CD14-positive monocyte (primary cell): Measurements from ENCODE around the gene FGD2. TPM values are rescaled to one million over a fixed set of nuclear protein-coding genes. Genes with fewer than 3 reads are reported as not detected.

Source experiments
- DNase-seq, 3 donors: peaks; one replicate each; pipeline ENCODE4 v3.0.0-alpha.2; 2011 to 2022
- H2AFZ ChIP-seq: 2 replicates; pipeline ENCODE4 v1.6.0; 2012; ENCODE audit warnings: mild to moderate bottlenecking, low read depth, low read length, inconsistent platforms; ENCODE audit not compliant: insufficient read depth, poor library complexity, severe bottlenecking
- H3K27ac ChIP-seq, 2 donors: 1 replicate in 1 of 2; 2 replicates in 1 of 2; pipeline ENCODE4 v1.5.1; 2012 to 2013; ENCODE audit warnings: low read length in 2 of 2, control low read depth in 1 of 2, inconsistent platforms in 1 of 2, low read depth in 1 of 2, mild to moderate bottlenecking in 1 of 2
- H3K27me3 ChIP-seq, 2 donors: one replicate each; pipeline versions ENCODE4 v1.6.0 to v1.6.1; 2011 to 2013; ENCODE audit warnings: low read length in 2 of 2; ENCODE audit not compliant: control insufficient read depth in 2 of 2, insufficient read depth in 2 of 2
- H3K36me3 ChIP-seq, 2 donors: replicated peaks in 1 of 2; 1 replicate in 1 of 2; 2 replicates in 1 of 2; pipeline versions ENCODE4 v1.5.1 to v1.6.1; 2012 to 2013; ENCODE audit warnings: low read length in 2 of 2, control low read depth in 1 of 2, inconsistent platforms in 1 of 2, mild to moderate bottlenecking in 1 of 2; ENCODE audit not compliant: insufficient read depth in 2 of 2, control insufficient read depth in 1 of 2
- H3K4me1 ChIP-seq, 2 donors: 1 replicate in 1 of 2; 2 replicates in 1 of 2; pipeline versions ENCODE4 v1.5.1 to v1.6.1; 2012 to 2013; ENCODE audit warnings: low read length in 2 of 2, control low read depth in 1 of 2, inconsistent platforms in 1 of 2, mild to moderate bottlenecking in 1 of 2, moderate library complexity in 1 of 2; ENCODE audit not compliant: insufficient read depth in 2 of 2, control insufficient read depth in 1 of 2
- H3K4me2 ChIP-seq: replicated peaks from 2 replicates; pipeline ENCODE3; 2012; ENCODE audit warnings: low read length, moderate library complexity, mild to moderate bottlenecking; ENCODE audit not compliant: poor library complexity, severe bottlenecking; ENCODE audit errors: extremely low read depth
- H3K4me3 ChIP-seq, 3 experiments: fragments of 200-600 bp in 1 of 3; sonication (generic) in 1 of 3; replicated peaks in 1 of 3; 1 replicate in 2 of 3; 2 replicates in 1 of 3; pipeline ENCODE4 v1.5.1; 2011 to 2013; ENCODE audit warnings: low read length in 3 of 3, mild to moderate bottlenecking in 3 of 3, control low read depth in 2 of 3, low read depth in 2 of 3, inconsistent platforms in 1 of 3, moderate library complexity in 1 of 3
- H3K79me2 ChIP-seq: 2 replicates; pipeline ENCODE4 v1.6.0; 2012; ENCODE audit warnings: mild to moderate bottlenecking, control low read depth, inconsistent platforms, low read length, moderate library complexity; ENCODE audit not compliant: insufficient read depth
- H3K9ac ChIP-seq: 2 replicates; pipeline ENCODE4 v1.6.0; 2017; ENCODE audit warnings: low read length, mild to moderate bottlenecking; ENCODE audit not compliant: insufficient read depth, poor library complexity, severe bottlenecking
- H3K9me3 ChIP-seq, 2 donors: replicated peaks in 1 of 2; 1 replicate in 1 of 2; 2 replicates in 1 of 2; pipeline versions ENCODE4 v1.5.1 to v1.6.1; 2012 to 2013; ENCODE audit warnings: low read length in 2 of 2, control low read depth in 1 of 2; ENCODE audit not compliant: control insufficient read depth in 1 of 2, insufficient read depth in 1 of 2
- H4K20me1 ChIP-seq: 2 replicates; pipeline ENCODE4 v1.6.0; 2012; ENCODE audit warnings: mild to moderate bottlenecking, low read length, control low read depth, moderate library complexity; ENCODE audit not compliant: insufficient read depth
- H3K27ac Mint-ChIP-seq, 7 donors: one replicate each; pipeline ENCODE4 v1.8.0; 2020; ENCODE audit warnings: mild to moderate bottlenecking in 7 of 7, mixed read lengths in 7 of 7, moderate library complexity in 6 of 7, inconsistent platforms in 2 of 7
- H3K27me3 Mint-ChIP-seq, 3 donors: one replicate each; pipeline ENCODE4 v1.8.0; 2021 to 2022; ENCODE audit warnings: low read depth in 3 of 3, mild to moderate bottlenecking in 3 of 3, mixed read lengths in 3 of 3, moderate library complexity in 3 of 3, inconsistent platforms in 1 of 3
- H3K36me3 Mint-ChIP-seq, 2 donors: one replicate each; pipeline ENCODE4 v1.8.0; 2020; ENCODE audit warnings: mixed read lengths in 2 of 2, inconsistent platforms in 1 of 2, mild to moderate bottlenecking in 1 of 2
- H3K4me1 Mint-ChIP-seq: one replicate; pipeline ENCODE4 v1.8.0; 2020; ENCODE audit warnings: mild to moderate bottlenecking, mixed read lengths
- H3K4me3 Mint-ChIP-seq, 2 donors: one replicate each; pipeline ENCODE4 v1.8.0; 2020; ENCODE audit warnings: mild to moderate bottlenecking in 2 of 2, mixed read lengths in 2 of 2, moderate library complexity in 1 of 2
- H3K9me3 Mint-ChIP-seq, 7 donors: one replicate each; pipeline ENCODE4 v1.8.0; 2020 to 2022; ENCODE audit warnings: mixed read lengths in 7 of 7, mild to moderate bottlenecking in 6 of 7, moderate library complexity in 6 of 7, inconsistent platforms in 2 of 7
- CTCF ChIP-seq: fragments of 200-600 bp; IDR thresholded peaks from one replicate; pipeline ENCODE4 v1.8.0; 2022; ENCODE audit warnings: antibody characterized with exemption, mild to moderate bottlenecking
- WGBS: methylation state at CpG from one replicate; pipeline ENCODE4 v1.1.5; 2013; ENCODE audit warnings: missing lambda C conversion rate; ENCODE audit not compliant: insufficient coverage; 5-methylcytosine and 5-hydroxymethylcytosine counted together
- intact Hi-C, 2 donors: fragments of 100-400 bp; cut with micrococcal nuclease; formaldehyde crosslinking; loops; one replicate each; pipeline versions ENCODE4 v1.15.0 to v1.15.1; 2023
- polyA plus RNA-seq, 3 donors: library from polyadenylated mRNA; depleted of rRNA in 1 of 3; unstranded in 2 of 3; stranded (reverse) in 1 of 3; fragments of 300-500 nt in 2 of 3; fragments of >200 nt in 1 of 3; fragmentation: Illumina TruSeq in 2 of 3; gene quantifications; 1 replicate in 2 of 3; 2 replicates in 1 of 3; pipeline ENCODE4 v1.2.3, GENCODE V29; 2012 to 2021

The FGD2 gene
- polyA plus RNA-seq, 3 donors = 25.3 to 356 (median 50.0) TPM

GRCh38 chr6:37054171-37054570 is 48.7 kb downstream of the FGD2 start:
- intact Hi-C loops = loop anchor here (10.0 kb wide), 2 partner anchors 151 to 161 kb away; no protein-coding TSS in a partner anchor

GRCh38 chr6:37054580-37054979 is 49.1 kb downstream of the FGD2 start:
- Histone ChIP-seq H3K4me2 (no peak overlapping the region), H3K79me2 (no peaks in the 10 kb centered on the region), H3K27me3 (no peaks in the 10 kb centered on the region), H3K27ac (no peak overlapping the region), H3K9ac (no peak overlapping the region), H3K36me3 (no peaks in the 10 kb centered on the region), H3K9me3 (no peaks in the 10 kb centered on the region), H3K4me3 (no peak overlapping the region), H2AFZ (no peak overlapping the region), H4K20me1 (no peaks in the 10 kb centered on the region), H3K4me1 (peaks cover 35 to 55% of the 10 kb centered on the region in 2 donors)
- peaks cover 45% of the 10 kb centered on the region for H3K4me1 Mint-ChIP-seq
- DNase-seq = no peak
- H3K4me3 Mint-ChIP-seq = no peak overlapping the region
- H3K36me3 Mint-ChIP-seq = peaks cover 0 to 4% of the 10 kb centered on the region in 2 donors
- intact Hi-C loops = loop anchor here (10.0 kb wide), 2 partner anchors 150 to 160 kb away; no protein-coding TSS in a partner anchor
- H3K9me3 Mint-ChIP-seq = no peaks in the 10 kb centered on the region
- 90% methylated on average over 6 of the region's 9 CpGs for WGBS
- H3K27ac Mint-ChIP-seq = peak overlapping the region in 1 of 7 donors; percentile 61
- H3K27me3 Mint-ChIP-seq = peaks cover 0 to 9% (median 6%) of the 10 kb centered on the region in 3 donors
- no peak for TF ChIP-seq CTCF

More at GRCh38 chr6:37054171-37054570, 48.7 kb downstream of the FGD2 start:
- Mint-ChIP-seq H3K27me3 (peaks cover 0 to 9% (median 6%) of the 10 kb centered on the region in 3 donors), H3K4me1 (peaks cover 45% of the 10 kb centered on the region), H3K4me3 (no peak overlapping the region), H3K36me3 (peaks cover 0 to 4% of the 10 kb centered on the region in 2 donors), H3K9me3 (no peaks in the 10 kb centered on the region), H3K27ac (no peak overlapping the region)
- H3K79me2 ChIP-seq = no peaks in the 10 kb centered on the region
- H4K20me1 ChIP-seq = no peaks in the 10 kb centered on the region
- TF ChIP-seq CTCF = no peak
- DNase-seq = no peak
- no peak overlapping the region for H3K4me3 ChIP-seq
- H3K27me3 ChIP-seq = no peaks in the 10 kb centered on the region
- no peaks in the 10 kb centered on the region for H3K9me3 ChIP-seq
- no peaks in the 10 kb centered on the region for H3K36me3 ChIP-seq
- H3K4me1 ChIP-seq = peaks cover 35 to 55% of the 10 kb centered on the region in 2 donors
- H3K27ac ChIP-seq = no peak overlapping the region
- no peak overlapping the region for H3K4me2 ChIP-seq
- 92% methylated on average over 2 of the region's 11 CpGs for WGBS
- no peak overlapping the region for H3K9ac ChIP-seq
- no peak overlapping the region for H2AFZ ChIP-seq
